NOMO-1 treated with dmso at 0.1 percent for 144 hours (cell line): Measurements from ENCODE around the gene MCTP1.
A peak's percentile ranks its signal among the peaks of the same experiment; 100 is the strongest.

Source experiments
- DNase-seq: peaks from one replicate; lab custom pipeline; 2025; ENCODE audit not compliant: unreplicated experiment; lab: John Stamatoyannopoulos, UW

The MCTP1 gene

DNA sequence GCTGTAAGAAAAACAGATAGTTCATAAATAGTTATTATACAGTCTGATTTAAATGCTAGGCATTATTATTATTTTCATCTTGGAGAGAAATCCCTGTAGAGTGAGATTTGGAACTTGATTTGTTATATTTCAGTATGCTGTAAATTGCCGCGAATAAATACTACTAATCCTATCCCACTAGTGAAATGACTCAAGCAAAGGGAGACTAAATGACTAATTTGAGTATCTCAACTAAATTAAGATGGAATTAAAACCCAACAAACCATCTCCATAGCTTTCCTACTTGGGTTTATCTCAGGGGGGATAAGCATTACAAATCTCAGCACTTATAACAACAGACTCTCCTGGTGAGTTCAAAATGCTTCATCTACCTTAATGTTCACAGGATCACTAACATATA, 206.0 kb downstream of the MCTP1 start:
- no peak for DNase-seq

DNA sequence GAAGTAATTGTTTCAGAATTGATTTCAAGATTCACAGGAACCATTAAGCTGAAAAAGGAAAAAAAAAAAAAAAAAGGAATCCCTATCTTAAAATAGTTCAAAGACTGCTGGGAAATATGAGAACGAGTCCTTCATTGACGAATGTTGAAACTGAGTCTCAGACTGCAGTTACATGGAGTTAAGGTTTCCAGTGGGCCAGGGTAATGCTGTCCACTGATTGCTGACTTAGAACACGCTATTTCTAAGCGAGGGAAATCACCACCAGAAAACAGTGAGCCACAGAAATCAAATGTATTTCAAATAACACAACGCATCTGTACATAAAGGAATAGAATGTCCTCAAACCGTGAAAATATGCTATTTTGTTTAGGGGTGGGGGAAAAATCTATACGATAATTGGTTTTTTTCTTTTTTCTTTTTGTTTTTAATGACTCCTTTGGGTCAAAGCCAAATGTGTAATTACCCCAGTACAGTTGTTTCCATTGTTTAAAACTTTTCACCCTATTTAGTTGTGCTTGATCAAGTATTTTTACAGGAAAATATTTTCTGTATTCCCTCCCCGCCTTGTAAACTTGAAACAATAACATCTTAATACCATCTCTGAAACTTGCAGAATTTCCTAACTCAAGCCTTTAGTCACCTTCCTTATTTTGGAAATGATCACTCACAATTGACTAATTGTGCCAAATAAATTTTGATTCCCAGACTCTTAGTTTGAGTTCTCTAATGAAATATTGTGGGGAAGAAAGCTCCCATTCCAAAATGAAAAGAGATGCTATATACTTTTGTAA, 208.3 kb downstream of the MCTP1 start:
- DNase-seq = no peak

DNA sequence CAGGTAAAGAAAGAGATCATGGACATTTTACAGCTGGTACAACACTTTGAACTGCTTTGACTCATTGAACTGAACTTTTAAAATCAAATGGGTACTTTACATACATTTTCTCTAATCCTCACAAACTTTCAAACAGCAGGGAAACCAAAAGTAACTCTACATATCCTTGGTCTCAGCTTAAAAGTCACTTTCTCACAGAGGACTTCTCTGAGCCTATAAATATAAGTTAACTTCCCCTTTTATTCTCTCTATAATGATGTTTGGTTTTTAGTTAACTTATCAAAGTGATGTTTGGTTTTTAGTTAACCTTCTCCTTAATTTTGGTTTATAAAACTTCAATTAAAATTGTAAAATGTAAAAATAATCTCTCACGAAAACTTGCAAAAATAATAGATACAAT, 209.8 kb downstream of the MCTP1 start:
- DNase-seq = no peak

- DNase-seq = no peak
Observed at GRCh38 chr5:95072281-95072680, 212.6 kb downstream of the MCTP1 start.

GRCh38 chr5:95070866-95071265, 214.0 kb downstream of the MCTP1 start:
- no peak for DNase-seq

DNA sequence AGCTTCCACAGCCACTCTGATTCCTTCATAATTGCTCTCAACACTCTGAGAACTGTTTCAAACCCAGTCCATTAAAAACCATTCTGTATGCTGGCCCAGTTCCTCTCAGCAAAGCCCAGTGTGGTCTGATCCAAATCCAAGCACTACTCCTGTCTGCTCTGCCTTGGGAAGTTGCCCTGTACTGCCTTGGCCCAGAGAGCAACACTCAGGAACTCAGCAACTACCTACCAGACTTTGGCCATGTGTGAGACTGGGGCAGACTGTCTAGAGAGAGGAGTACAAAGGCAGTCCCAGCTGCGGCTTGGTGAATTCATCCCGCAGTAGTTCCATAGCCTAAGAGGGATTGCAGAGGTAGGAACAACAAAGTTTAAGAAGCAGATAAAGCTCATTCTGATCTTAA, 214.4 kb downstream of the MCTP1 start:
- no peak for DNase-seq

DNA sequence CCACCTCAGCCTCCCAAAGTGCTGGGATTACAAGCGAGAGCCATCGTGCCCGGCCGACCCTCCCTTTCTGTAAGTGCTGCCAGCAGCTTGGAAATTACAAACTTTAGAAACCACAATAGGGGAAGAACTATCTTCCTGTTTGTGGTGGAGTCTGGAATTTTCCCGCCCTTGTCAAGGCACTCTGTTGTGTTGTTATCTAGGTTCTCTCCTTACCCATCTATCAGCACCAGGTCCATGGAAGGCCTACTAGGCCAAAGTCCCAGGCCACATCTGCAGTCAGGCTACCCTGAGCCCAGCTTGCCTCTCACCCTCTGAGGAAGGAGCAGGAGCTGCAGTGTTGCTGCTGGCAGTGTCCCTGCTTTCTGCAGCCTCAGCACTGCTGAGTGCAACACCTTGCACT, 214.9 kb downstream of the MCTP1 start:
- no peak for DNase-seq

GRCh38 chr5:95069021-95069420, 215.9 kb downstream of the MCTP1 start:
- no peak for DNase-seq

DNA sequence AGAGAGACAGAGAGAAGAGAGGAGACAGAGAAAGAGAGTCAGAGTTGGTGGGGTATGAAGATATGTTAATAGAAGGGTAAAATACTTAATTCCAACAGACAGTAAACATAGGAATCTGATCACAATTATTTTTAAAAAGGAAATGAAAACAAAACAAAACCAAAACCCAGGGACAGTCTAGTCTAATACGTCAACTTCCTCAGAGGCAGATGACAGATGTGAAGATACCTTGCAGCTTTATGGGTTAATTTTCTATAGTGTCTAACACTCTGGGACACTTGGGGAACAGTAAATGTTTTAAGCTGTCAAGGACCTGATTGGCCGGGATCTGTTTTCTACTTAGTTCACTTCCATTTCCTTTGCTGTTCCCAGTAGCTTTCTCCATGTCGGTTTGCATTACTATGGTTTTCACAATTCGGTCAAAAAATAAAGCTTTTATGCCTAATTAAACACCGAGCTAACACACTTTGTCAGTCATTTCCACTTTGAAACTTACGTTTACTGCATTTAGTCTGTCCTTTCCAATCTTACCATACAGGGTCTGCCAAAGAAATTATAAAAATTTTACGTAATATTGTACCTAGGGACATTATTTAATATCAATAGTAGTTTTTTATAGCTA, 216.5 kb downstream of the MCTP1 start:
- DNase-seq = no peak

- DNase-seq = no peak
Observed at GRCh38 chr5:95066048-95066447, 218.8 kb downstream of the MCTP1 start.

GRCh38 chr5:95063492-95063891, 221.4 kb downstream of the MCTP1 start:
- no peak for DNase-seq

DNA sequence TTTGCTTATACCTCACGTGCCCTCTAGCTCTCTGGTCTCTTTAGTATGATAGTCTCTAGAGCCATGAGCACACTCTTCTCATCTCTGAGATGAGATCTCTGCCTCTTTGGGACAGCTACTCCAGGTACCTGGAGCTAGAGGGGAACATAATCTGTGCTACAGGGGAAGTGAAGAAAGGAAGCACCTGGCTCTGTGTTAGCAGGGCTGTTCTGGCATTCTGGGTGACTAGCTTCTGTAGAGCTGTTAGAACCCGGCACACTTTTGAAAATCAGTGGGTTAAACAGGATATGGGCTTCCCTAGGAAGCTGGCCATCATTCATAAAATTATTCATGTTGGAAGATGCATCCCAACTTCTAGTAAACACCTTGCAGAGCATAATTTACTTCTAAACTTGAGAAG, 224.8 kb downstream of the MCTP1 start:
- no peak for DNase-seq

- no peak for DNase-seq
Observed at GRCh38 chr5:95059636-95060035, 225.3 kb downstream of the MCTP1 start.

- no peak for DNase-seq
Observed at GRCh38 chr5:95057615-95058014, 227.3 kb downstream of the MCTP1 start.

GRCh38 chr5:95053253-95053652, 231.6 kb downstream of the MCTP1 start:
- no peak for DNase-seq

- DNase-seq = no peak
Observed at GRCh38 chr5:95050708-95051107, 234.2 kb downstream of the MCTP1 start.

- peak; percentile 18 for DNase-seq
Observed at GRCh38 chr5:95048628-95049027, 236.3 kb downstream of the MCTP1 start.

- DNase-seq = no peak
Observed at GRCh38 chr5:95045181-95045965, 239.5 kb downstream of the MCTP1 start.

- no peak for DNase-seq
Observed at GRCh38 chr5:95044096-95044495, 240.8 kb downstream of the MCTP1 start.

DNA sequence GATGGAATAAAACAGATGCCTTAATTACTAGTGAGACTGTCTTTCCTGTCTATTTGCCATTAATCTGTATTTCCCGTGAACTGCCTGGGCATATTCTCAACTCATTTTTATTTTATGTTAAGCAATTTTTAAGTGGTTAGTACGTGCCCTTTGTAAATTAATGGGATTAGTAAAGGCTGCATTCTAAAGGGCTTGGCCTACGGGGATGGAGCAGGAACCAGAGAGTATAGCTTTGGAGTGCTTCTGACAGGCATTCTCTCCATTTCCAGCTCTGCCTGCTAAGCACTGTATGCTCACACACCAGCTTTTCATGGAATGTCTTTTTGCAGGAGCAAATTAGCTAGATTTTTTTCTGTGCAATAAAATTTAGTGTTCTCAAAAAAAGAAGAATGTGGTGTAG, 241.2 kb downstream of the MCTP1 start:
- no peak for DNase-seq

- DNase-seq = peak; percentile 29
Observed at GRCh38 chr5:95043234-95043633, 241.7 kb downstream of the MCTP1 start.

DNA sequence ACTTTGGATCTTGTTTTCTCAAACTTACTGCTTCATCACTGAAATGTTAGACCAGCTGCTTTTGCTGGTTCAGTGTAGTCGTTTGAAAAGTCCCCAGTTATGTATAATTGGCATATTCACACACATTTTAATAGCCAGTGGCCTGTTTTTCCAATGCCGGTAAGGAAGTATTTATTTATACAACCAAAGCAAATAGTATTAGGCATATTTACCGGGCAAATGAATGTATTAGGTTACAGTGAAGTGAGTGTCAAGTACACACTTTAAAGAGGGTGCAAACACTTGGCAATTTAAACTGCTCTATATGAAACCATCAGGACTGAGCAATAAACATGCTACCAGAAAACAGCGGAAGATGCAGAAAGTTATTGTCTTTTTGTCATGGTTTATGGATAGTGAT, 242.9 kb downstream of the MCTP1 start:
- no peak for DNase-seq
